ENCODE results near the gene SRSF6.
"Not testable (repeated sequence)": the region's sequence is repeated elsewhere in the genome, so short reads cannot be mapped to it uniquely, and the experiment has no call there.

The SRSF6 gene

GRCh38 chr20:43457640-43458421, at the start of gene SRSF6:
TSS of gene SRSF6 (plus strand) at chr20:43457896. CDS start at chr20:43458034, 138 bp downstream.
- Histone ChIP-seq H3K4me1 (ENCODE audit: insufficient read depth, low read length) (no peaks in the 10 kb centered on the region), H3K27me3 (ENCODE audit: insufficient read depth, low read length) (no peaks in the 10 kb centered on the region), H3K4me3 (ENCODE audit: low read length) (peak within 1 kb of the TSS; percentile 76), H3K9ac (ENCODE audit: low read depth, low read length) (peak within 1 kb of the TSS; percentile 100), H3K36me3 (ENCODE audit: insufficient read depth, low read depth, low read length) (peaks cover 41% of the 10 kb centered on the region), H3K27ac (ENCODE audit: low read length) (peak within 1 kb of the TSS; percentile 80), H3K9me3 (ENCODE audit: insufficient read depth, low read depth, low read length) (no peaks in the 10 kb centered on the region)

- no peaks in the 10 kb centered on the region for H3K36me3 ChIP-seq (ENCODE audit: insufficient read depth, low read depth, low read length)
- no peaks in the 10 kb centered on the region for H3K4me1 ChIP-seq (ENCODE audit: insufficient read depth, low read length)
- no peak overlapping the region for H3K9ac ChIP-seq (ENCODE audit: low read depth, low read length)
- peaks cover 9% of the 10 kb centered on the region for H3K9me3 ChIP-seq (ENCODE audit: insufficient read depth, low read depth, low read length)
- H3K4me3 ChIP-seq (ENCODE audit: low read length) = 0 out of 2 replicates have a peak overlapping the region, but pooled peaks have one; percentile 24
- H3K27me3 ChIP-seq (ENCODE audit: insufficient read depth, low read length) = peaks cover 10% of the 10 kb centered on the region
- H3K27ac ChIP-seq (ENCODE audit: low read length) = no peak overlapping the region
Observed at GRCh38 chr20:43408848-43409576, 48.7 kb upstream of the SRSF6 start.

GRCh38 chr20:43409577-43409913, 48.2 kb upstream of the SRSF6 start:
- Histone ChIP-seq H3K4me1 (ENCODE audit: insufficient read depth, low read length) (no peaks in the 10 kb centered on the region), H3K36me3 (ENCODE audit: insufficient read depth, low read depth, low read length) (no peaks in the 10 kb centered on the region), H3K4me3 (ENCODE audit: low read length) (no peak overlapping the region), H3K27ac (ENCODE audit: low read length) (no peak overlapping the region), H3K9ac (ENCODE audit: low read depth, low read length) (no peak overlapping the region), H3K27me3 (ENCODE audit: insufficient read depth, low read length) (peaks cover 10% of the 10 kb centered on the region), H3K9me3 (ENCODE audit: insufficient read depth, low read depth, low read length) (peaks cover 9% of the 10 kb centered on the region)

- H3K27ac ChIP-seq (ENCODE audit: low read length) = no peak overlapping the region
- no peaks in the 10 kb centered on the region for H3K36me3 ChIP-seq (ENCODE audit: insufficient read depth, low read depth, low read length)
- H3K27me3 ChIP-seq (ENCODE audit: insufficient read depth, low read length) = no peaks in the 10 kb centered on the region
- H3K9me3 ChIP-seq (ENCODE audit: insufficient read depth, low read depth, low read length) = peaks cover 13% of the 10 kb centered on the region; the same call in 1 of the 2 replicates
- no peaks in the 10 kb centered on the region for H3K4me1 ChIP-seq (ENCODE audit: insufficient read depth, low read length)
- H3K4me3 ChIP-seq (ENCODE audit: low read length) = no peak overlapping the region
- H3K9ac ChIP-seq (ENCODE audit: low read depth, low read length) = no peak overlapping the region
Observed at GRCh38 chr20:43415661-43416430, 41.9 kb upstream of the SRSF6 start.

GRCh38 chr20:43416591-43417228, 41.0 kb upstream of the SRSF6 start:
- Histone ChIP-seq H3K9ac (ENCODE audit: low read depth, low read length) (no peak overlapping the region), H3K27me3 (ENCODE audit: insufficient read depth, low read length) (no peaks in the 10 kb centered on the region), H3K4me3 (ENCODE audit: low read length) (no peak overlapping the region), H3K9me3 (ENCODE audit: insufficient read depth, low read depth, low read length) (peaks cover 15% of the 10 kb centered on the region; the same call in 1 of the 2 replicates), H3K27ac (ENCODE audit: low read length) (no peak overlapping the region), H3K36me3 (ENCODE audit: insufficient read depth, low read depth, low read length) (no peaks in the 10 kb centered on the region), H3K4me1 (ENCODE audit: insufficient read depth, low read length) (no peaks in the 10 kb centered on the region)

GRCh38 chr20:43420192-43420591, 37.5 kb upstream of the SRSF6 start:
- Histone ChIP-seq H3K9ac (ENCODE audit: low read depth, low read length) (no peak overlapping the region), H3K27ac (ENCODE audit: low read length) (no peak overlapping the region), H3K4me1 (ENCODE audit: insufficient read depth, low read length) (no peaks in the 10 kb centered on the region), H3K36me3 (ENCODE audit: insufficient read depth, low read depth, low read length) (no peaks in the 10 kb centered on the region), H3K4me3 (ENCODE audit: low read length) (no peak overlapping the region), H3K27me3 (ENCODE audit: insufficient read depth, low read length) (no peaks in the 10 kb centered on the region), H3K9me3 (ENCODE audit: insufficient read depth, low read depth, low read length) (peaks cover 15% of the 10 kb centered on the region; the same call in 1 of the 2 replicates)

- not testable (repeated sequence) for H3K36me3 ChIP-seq (ENCODE audit: insufficient read depth, low read depth, low read length); H3K27me3 ChIP-seq (ENCODE audit: insufficient read depth, low read length); H3K4me1 ChIP-seq (ENCODE audit: insufficient read depth, low read length); H3K27ac ChIP-seq (ENCODE audit: low read length); H3K4me3 ChIP-seq (ENCODE audit: low read length); H3K9ac ChIP-seq (ENCODE audit: low read depth, low read length)
- peaks cover 15% of the 10 kb centered on the region; the same call in 1 of the 2 replicates for H3K9me3 ChIP-seq (ENCODE audit: insufficient read depth, low read depth, low read length)
Observed at GRCh38 chr20:43420913-43421312, 36.8 kb upstream of the SRSF6 start.

GRCh38 chr20:43426172-43426571, 31.5 kb upstream of the SRSF6 start:
- Histone ChIP-seq H3K9ac (ENCODE audit: low read depth, low read length) (no peak overlapping the region), H3K9me3 (ENCODE audit: insufficient read depth, low read depth, low read length) (no peaks in the 10 kb centered on the region), H3K4me1 (ENCODE audit: insufficient read depth, low read length) (peaks cover 9% of the 10 kb centered on the region; the same call in 1 of the 2 replicates), H3K27me3 (ENCODE audit: insufficient read depth, low read length) (no peaks in the 10 kb centered on the region), H3K4me3 (ENCODE audit: low read length) (no peak overlapping the region), H3K27ac (ENCODE audit: low read length) (no peak overlapping the region), H3K36me3 (ENCODE audit: insufficient read depth, low read depth, low read length) (no peaks in the 10 kb centered on the region)

- Histone ChIP-seq H3K4me1 (ENCODE audit: insufficient read depth, low read length) (peaks cover 9% of the 10 kb centered on the region; the same call in 1 of the 2 replicates), H3K27ac (ENCODE audit: low read length) (no peak overlapping the region), H3K27me3 (ENCODE audit: insufficient read depth, low read length) (no peaks in the 10 kb centered on the region), H3K4me3 (ENCODE audit: low read length) (peak overlapping the region; percentile 51), H3K9ac (ENCODE audit: low read depth, low read length) (no peak overlapping the region), H3K36me3 (ENCODE audit: insufficient read depth, low read depth, low read length) (no peaks in the 10 kb centered on the region), H3K9me3 (ENCODE audit: insufficient read depth, low read depth, low read length) (no peaks in the 10 kb centered on the region)
Observed at GRCh38 chr20:43430265-43431133, 27.2 kb upstream of the SRSF6 start.

- Histone ChIP-seq H3K4me1 (ENCODE audit: insufficient read depth, low read length) (peaks cover 9% of the 10 kb centered on the region; the same call in 1 of the 2 replicates), H3K9ac (ENCODE audit: low read depth, low read length) (no peak overlapping the region), H3K9me3 (ENCODE audit: insufficient read depth, low read depth, low read length) (no peaks in the 10 kb centered on the region), H3K36me3 (ENCODE audit: insufficient read depth, low read depth, low read length) (no peaks in the 10 kb centered on the region), H3K27me3 (ENCODE audit: insufficient read depth, low read length) (no peaks in the 10 kb centered on the region), H3K4me3 (ENCODE audit: low read length) (peak overlapping the region; percentile 51), H3K27ac (ENCODE audit: low read length) (no peak overlapping the region)
Observed at GRCh38 chr20:43431134-43431519, 26.6 kb upstream of the SRSF6 start.

Data from iPS-20b (cell line).